ENCODE results near the gene TMC4. TPM values are rescaled to one million over a fixed set of nuclear protein-coding genes. Genes with fewer than 3 reads are reported as not detected.
"Not testable (repeated sequence)": the region's sequence is repeated elsewhere in the genome, so short reads cannot be mapped to it uniquely, and the experiment has no call there.

TMC4 gene
- total and polyA plus RNA-seq, 2 donors (not counting 1 experiment from before 2014, with no cell fraction given) = not detected

- Histone ChIP-seq H3K79me2 (ENCODE audit: control insufficient read depth, insufficient read depth, low read length) (no peaks in the 10 kb centered on the region), H3K27ac (ENCODE audit: low read length in 2 of 2) (no peak overlapping the region), H2AFZ (ENCODE audit: insufficient read depth, low read depth, low read length, poor library complexity, severe bottlenecking) (no peak overlapping the region), H3K9me3 (ENCODE audit: control extremely low read depth in 1 of 3, control insufficient read depth in 2 of 3, insufficient read depth in 1 of 3, low read length in 2 of 3) (no peaks in the 10 kb centered on the region), H3K9ac (ENCODE audit: low read length) (no peak overlapping the region), H3K4me1 (ENCODE audit: control insufficient read depth in 2 of 2, insufficient read depth in 2 of 2, low read length in 2 of 2) (peaks cover 5 to 6% of the 10 kb centered on the region in 2 donors), H4K20me1 (ENCODE audit: control insufficient read depth, insufficient read depth, low read length, poor library complexity, severe bottlenecking) (peaks cover 5% of the 10 kb centered on the region), H3K4me2 (replicated peaks; ENCODE audit: low read depth, low read length, poor library complexity, severe bottlenecking) (no peak overlapping the region), H3K27me3 (replicated peaks in 1 of 4; ENCODE audit: control extremely low read depth in 1 of 4, control insufficient read depth in 3 of 4, insufficient read depth in 4 of 4, low read length in 3 of 4) (no peaks in the 10 kb centered on the region), H3K36me3 (replicated peaks in 1 of 2; ENCODE audit: control extremely low read depth in 1 of 2, control insufficient read depth in 1 of 2, extremely low read depth in 1 of 2, insufficient read depth in 2 of 2, low read length in 1 of 2) (peaks cover 0 to 9% of the 10 kb centered on the region in 2 experiments), H3K4me3 (ENCODE audit: control extremely low read depth in 1 of 5, extremely low read depth in 1 of 5, insufficient read depth in 1 of 5, low read depth in 2 of 5, low read length in 4 of 5) (no peak overlapping the region)
- ChIA-PET POLR2A (no interaction called here), CTCF (interaction anchor here (0.6 kb wide), 1 partner anchor 16 kb away, joined by 3 read pairs; no protein-coding TSS in a partner anchor)
- TF ChIP-seq EZH2 (IDR thresholded peaks at IDR 0.05; ENCODE audit: borderline replicate concordance, insufficient read depth, low read depth, low read length, poor library complexity, severe bottlenecking) (no peak), CTCF (IDR thresholded peaks at IDR 0.05) (no peak)
- Mint-ChIP-seq H3K27me3 (no peaks in the 10 kb centered on the region), H3K4me1 (peaks cover 8% of the 10 kb centered on the region), H3K4me3 (no peak overlapping the region), H3K9me3 (ENCODE audit: insufficient read depth) (no peaks in the 10 kb centered on the region), H3K27ac (no peak overlapping the region)
- DNase-seq (no peak), ATAC-seq (ENCODE audit: low read depth) (no peak)
- 89% methylated on average over 11 of the region's 11 CpGs for WGBS (ENCODE audit: insufficient coverage)
- intact Hi-C loops (cut with micrococcal nuclease) = no loop called here
Observed at GRCh38 chr19:54183431-54183830, 10.5 kb upstream of the TMC4 start.

DNA sequence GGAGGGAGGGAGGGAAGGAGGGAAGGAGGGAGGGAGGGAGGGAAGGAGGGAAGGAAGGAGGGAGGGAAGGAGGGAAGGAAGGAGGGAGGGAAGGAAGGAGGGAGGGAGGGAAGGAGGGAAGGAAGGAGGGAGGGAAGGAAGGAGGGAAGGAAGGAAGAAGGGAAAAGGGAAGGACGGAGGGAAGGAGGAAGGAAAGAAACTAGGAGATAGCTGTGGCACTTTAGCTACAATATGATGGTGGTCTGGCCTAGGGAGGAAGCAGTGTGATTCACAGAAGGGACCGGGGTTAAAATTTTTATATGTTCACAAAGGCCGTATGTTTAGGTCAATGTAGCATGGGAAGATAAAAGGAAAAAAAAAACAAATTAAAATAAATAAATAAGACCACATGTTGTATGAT, 8.9 kb upstream of the TMC4 start:
- H3K27me3 ChIP-seq (replicated peaks in 1 of 4; ENCODE audit: control extremely low read depth in 1 of 4, control insufficient read depth in 3 of 4, insufficient read depth in 4 of 4, low read length in 3 of 4); H3K27me3 Mint-ChIP-seq; H3K9me3 Mint-ChIP-seq (ENCODE audit: insufficient read depth); H3K4me2 ChIP-seq (replicated peaks; ENCODE audit: low read depth, low read length, poor library complexity, severe bottlenecking); intact Hi-C loops (cut with micrococcal nuclease); H3K9me3 ChIP-seq (ENCODE audit: control extremely low read depth in 1 of 3, control insufficient read depth in 2 of 3, insufficient read depth in 1 of 3, low read length in 2 of 3); H3K27ac ChIP-seq (ENCODE audit: low read length in 2 of 2); CTCF ChIA-PET; H3K36me3 ChIP-seq (replicated peaks in 1 of 2; ENCODE audit: control extremely low read depth in 1 of 2, control insufficient read depth in 1 of 2, extremely low read depth in 1 of 2, insufficient read depth in 2 of 2, low read length in 1 of 2); H3K4me3 ChIP-seq (ENCODE audit: control extremely low read depth in 1 of 5, extremely low read depth in 1 of 5, insufficient read depth in 1 of 5, low read depth in 2 of 5, low read length in 4 of 5); H3K79me2 ChIP-seq (ENCODE audit: control insufficient read depth, insufficient read depth, low read length); DNase-seq; H3K9ac ChIP-seq (ENCODE audit: low read length); H3K4me1 Mint-ChIP-seq; H3K27ac Mint-ChIP-seq; H4K20me1 ChIP-seq (ENCODE audit: control insufficient read depth, insufficient read depth, low read length, poor library complexity, severe bottlenecking); ATAC-seq (ENCODE audit: low read depth); H2AFZ ChIP-seq (ENCODE audit: insufficient read depth, low read depth, low read length, poor library complexity, severe bottlenecking); H3K4me1 ChIP-seq (ENCODE audit: control insufficient read depth in 2 of 2, insufficient read depth in 2 of 2, low read length in 2 of 2); H3K4me3 Mint-ChIP-seq: not testable (repeated sequence)
- WGBS (ENCODE audit: insufficient coverage) = 89% methylated on average over 1 of the region's 3 CpGs
- POLR2A ChIA-PET = interaction anchor here (0.6 kb wide), 1 partner anchor 26 kb away, joined by 6 read pairs; no protein-coding TSS in a partner anchor

Measured in B cell (primary cell).